Activated naive CD4-positive, alpha-beta T cell treated with anti-CD3 and anti-CD28 coated beads, Interleukin-2, amount 50 U/mL, for 72 hours (primary cell): ENCODE measurements around the gene TAPBP. TPM values are rescaled to one million over a fixed set of nuclear protein-coding genes. Genes with fewer than 3 reads are reported as not detected.
"Not testable (repeated sequence)": the region's sequence is repeated elsewhere in the genome, so short reads cannot be mapped to it uniquely, and the experiment has no call there.

Source experiments
- ATAC-seq, 2 donors: fragments of 150-1000 bp; cut with Tn5 transposase; 2 replicates each; pipeline ENCODE4 v1.10.0; 2021; ENCODE audit warnings: mild to moderate bottlenecking in 2 of 2, moderate library complexity in 2 of 2
- DNase-seq, 2 donors: peaks; one replicate each; pipeline ENCODE4 v3.0.0; 2021 to 2022; ENCODE audit warnings: low spot score in 2 of 2
- H3K27ac Mint-ChIP-seq, 2 donors: one replicate each; pipeline ENCODE4 v1.8.0; 2022; ENCODE audit warnings: mild to moderate bottlenecking in 2 of 2, mixed read lengths in 2 of 2
- H3K36me3 Mint-ChIP-seq, 2 donors: one replicate each; pipeline ENCODE4 v1.8.0; 2022; ENCODE audit warnings: mixed read lengths in 2 of 2
- H3K9me3 Mint-ChIP-seq, 2 donors: one replicate each; pipeline ENCODE4 v1.8.0; 2022; ENCODE audit warnings: mixed read lengths in 2 of 2
- total RNA-seq, 2 donors: library from RNA; stranded (reverse); gene quantifications; one replicate each; pipeline ENCODE4 v1.2.3, GENCODE V29; 2022

Gene TAPBP
- total RNA-seq, 2 donors from 2014 or later, result 143 to 216 TPM

DNA sequence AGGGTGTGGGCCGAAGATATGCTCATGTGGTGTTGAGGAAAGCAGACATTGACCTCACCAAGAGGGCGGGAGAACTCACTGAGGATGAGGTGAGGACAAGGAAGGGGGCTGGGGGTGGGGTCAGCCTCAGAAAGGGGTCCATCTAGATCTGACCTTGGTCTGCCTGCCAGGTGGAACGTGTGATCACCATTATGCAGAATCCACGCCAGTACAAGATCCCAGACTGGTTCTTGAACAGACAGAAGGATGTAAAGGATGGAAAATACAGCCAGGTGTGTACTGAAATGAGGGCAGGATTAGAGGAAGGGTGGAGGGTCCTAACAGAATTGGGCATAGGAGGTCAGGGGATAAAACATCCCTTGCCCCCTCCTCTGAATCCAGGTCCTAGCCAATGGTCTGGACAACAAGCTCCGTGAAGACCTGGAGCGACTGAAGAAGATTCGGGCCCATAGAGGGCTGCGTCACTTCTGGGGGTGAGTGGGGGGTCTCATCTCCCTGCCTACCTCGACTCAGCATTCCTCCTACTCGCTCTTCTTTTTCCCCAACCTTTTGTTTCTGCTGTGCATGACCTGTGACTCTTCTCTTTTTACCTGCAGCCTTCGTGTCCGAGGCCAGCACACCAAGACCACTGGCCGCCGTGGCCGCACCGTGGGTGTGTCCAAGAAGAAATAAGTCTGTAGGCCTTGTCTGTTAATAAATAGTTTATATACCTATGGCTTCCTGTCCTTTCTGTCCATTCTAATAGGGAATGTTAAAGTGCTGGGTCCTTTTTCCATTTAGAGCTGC, 37.9 kb downstream of the TAPBP start:
- Mint-ChIP-seq H3K36me3 (peaks cover 53 to 58% of the 10 kb centered on the region in 2 donors), H3K27ac (peak overlapping the region; percentile 90 to 95)
- DNase-seq, ATAC-seq, H3K9me3 Mint-ChIP-seq: not testable (repeated sequence)

DNA sequence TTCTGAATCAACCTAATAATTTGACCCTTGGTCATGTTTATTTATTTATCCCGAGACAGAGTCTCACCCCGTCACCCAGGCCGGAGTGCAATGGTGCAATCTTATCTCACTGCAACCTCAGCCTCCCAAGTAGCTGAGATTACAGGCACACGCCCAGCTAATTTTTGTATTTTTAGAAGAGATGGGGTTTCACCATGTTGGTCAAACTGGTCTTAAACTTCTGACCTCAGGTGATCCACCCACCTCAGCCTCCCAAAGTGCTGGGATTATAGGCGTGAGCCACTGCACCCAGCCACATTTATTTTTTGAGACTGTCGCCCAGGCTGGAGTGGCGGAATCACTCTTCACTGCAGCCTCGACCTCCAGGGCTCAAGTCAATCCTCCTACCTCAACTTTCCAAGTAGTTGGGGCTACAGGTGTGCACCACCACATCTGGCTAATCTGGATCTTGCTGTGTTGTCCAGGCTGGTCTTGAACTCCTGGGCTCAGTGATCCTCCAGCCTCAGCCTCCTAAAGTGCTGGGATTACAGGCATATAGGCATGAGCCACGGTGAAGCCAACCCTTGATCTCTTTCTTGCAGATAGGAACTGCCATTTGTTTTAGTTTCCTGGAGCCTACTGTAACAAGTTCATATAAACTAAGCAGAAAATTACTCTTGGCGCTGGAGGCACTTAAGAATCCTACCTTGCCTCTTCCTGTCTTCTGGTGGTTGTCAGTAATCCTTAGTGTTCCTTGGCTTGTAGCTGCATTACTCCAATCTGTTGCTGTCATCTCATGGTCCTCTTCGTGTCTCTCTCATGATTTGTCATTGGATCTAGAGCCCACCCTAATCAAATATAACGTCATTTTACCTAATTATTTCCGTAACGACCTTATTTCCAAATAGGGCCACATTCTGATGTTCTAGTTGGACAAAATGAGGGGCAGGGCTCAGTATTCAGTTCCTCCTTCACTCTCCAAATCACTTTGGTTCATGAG, 39.7 kb downstream of the TAPBP start:
- ATAC-seq (no peak), DNase-seq (no peak)
- H3K9me3 Mint-ChIP-seq, result no peaks in the 10 kb centered on the region
- peaks cover 60 to 64% of the 10 kb centered on the region in 2 donors for H3K36me3 Mint-ChIP-seq
- peak overlapping the region; percentile 90 to 96 for H3K27ac Mint-ChIP-seq

- ATAC-seq (no peak), DNase-seq (no peak)
- Mint-ChIP-seq H3K9me3 (no peaks in the 10 kb centered on the region), H3K27ac (peak overlapping the region; percentile 98 to 99), H3K36me3 (peaks cover 64 to 65% of the 10 kb centered on the region in 2 donors)
These were observed 40.6 kb downstream of the TAPBP start for GRCh38 chr6:33273129-33273923.

GRCh38 chr6:33272275-33273128, 41.4 kb downstream of the TAPBP start:
- H3K27ac Mint-ChIP-seq, result peak overlapping the region; percentile 98 to 99
- H3K9me3 Mint-ChIP-seq, result no peaks in the 10 kb centered on the region
- ATAC-seq, result peak; percentile 4 to 5
- no peak for DNase-seq
- H3K36me3 Mint-ChIP-seq, result peaks cover 64 to 71% of the 10 kb centered on the region in 2 donors

DNA sequence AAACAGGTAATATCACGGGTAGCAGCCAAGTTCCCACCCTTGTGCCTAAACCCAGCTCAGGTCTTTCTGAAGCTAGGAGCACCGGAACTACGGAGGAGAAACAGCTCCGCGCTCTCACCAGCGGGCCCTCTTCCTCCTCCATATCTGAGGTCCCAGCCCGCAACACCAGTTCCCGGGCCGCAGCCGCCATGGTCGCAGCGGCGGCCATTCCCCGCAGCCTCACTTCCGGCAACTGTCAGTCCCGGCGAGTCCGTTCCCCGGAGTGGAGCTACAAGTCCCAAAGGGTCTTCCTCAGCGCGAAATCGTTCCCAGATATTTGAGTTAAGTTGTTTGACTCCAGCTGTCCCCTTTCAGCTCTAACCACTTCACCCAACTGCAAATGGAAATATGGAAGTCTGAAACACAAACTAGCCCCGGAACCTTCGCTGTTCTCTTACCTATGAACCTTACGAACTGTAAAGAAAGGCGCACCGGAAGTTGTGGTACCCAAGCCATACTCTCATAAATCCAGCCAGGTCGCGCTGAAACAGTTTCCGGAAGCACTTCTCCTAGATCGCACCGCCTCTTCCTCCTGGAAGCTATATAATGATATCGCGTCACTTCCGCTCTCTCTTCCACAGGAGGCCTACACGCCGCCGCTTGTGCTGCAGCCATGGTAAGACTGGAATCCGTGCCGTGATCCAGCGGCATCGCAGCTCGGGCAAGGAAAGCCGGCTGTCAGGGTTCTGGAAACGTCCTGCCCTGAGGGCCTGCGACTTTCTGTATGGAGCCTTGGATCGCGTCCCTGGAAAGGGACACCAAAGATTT, 42.2 kb downstream of the TAPBP start, which contains the start of the genes RPS18 and VPS52:
Gene RPS18, plus strand, starts transcription at position 608 of the 807 bp plus-strand sequence. Its CDS starts 45 bp downstream, at position 653.
Gene VPS52, minus strand, starts transcription at position 409 of the 807 bp plus-strand sequence. Its CDS starts 201 bp downstream, at position 208.
- H3K9me3 Mint-ChIP-seq, result no peaks in the 10 kb centered on the region
- ATAC-seq (peak; percentile 93 to 95), DNase-seq (peak; percentile 88 to 90)
- H3K27ac Mint-ChIP-seq, result peak within 1 kb of the TSS; percentile 98 to 99
- peaks cover 63 to 71% of the 10 kb centered on the region in 2 donors for H3K36me3 Mint-ChIP-seq

DNA sequence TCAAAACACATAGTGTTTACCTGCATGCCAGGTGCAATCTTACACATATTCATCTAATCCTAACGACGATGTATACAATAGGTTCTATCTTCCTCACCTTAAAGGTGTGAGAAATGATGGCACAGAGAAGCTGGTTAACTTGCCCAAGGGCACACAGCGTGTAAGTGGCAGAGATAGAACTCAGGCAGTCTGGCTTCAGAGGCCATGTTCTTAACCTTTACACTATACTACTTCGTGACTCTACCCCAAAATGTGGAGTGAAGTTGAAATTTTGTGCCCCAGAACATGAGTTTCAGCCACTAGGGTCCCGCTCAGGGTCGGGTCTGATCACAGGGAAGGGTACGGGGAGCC, 42.8 kb downstream of the TAPBP start:
- no peaks in the 10 kb centered on the region for H3K9me3 Mint-ChIP-seq
- peak overlapping the region; percentile 98 to 99 for H3K27ac Mint-ChIP-seq
- ATAC-seq, result no peak
- DNase-seq, result no peak
- peaks cover 62 to 69% of the 10 kb centered on the region in 2 donors for H3K36me3 Mint-ChIP-seq

- Mint-ChIP-seq H3K9me3 (no peaks in the 10 kb centered on the region), H3K27ac (peak overlapping the region; percentile 23 to 30), H3K36me3 (peaks cover 16 to 28% of the 10 kb centered on the region in 2 donors)
- ATAC-seq (peak in 1 of 2 donors; percentile 37), DNase-seq (no peak)
These were observed 49.9 kb downstream of the TAPBP start for GRCh38 chr6:33264015-33264414.

- peaks cover 16 to 17% of the 10 kb centered on the region in 2 donors for H3K36me3 Mint-ChIP-seq
- not testable (repeated sequence) for DNase-seq, H3K27ac Mint-ChIP-seq, ATAC-seq, H3K9me3 Mint-ChIP-seq
These were observed 51.4 kb downstream of the TAPBP start for GRCh38 chr6:33262490-33262889.

DNA sequence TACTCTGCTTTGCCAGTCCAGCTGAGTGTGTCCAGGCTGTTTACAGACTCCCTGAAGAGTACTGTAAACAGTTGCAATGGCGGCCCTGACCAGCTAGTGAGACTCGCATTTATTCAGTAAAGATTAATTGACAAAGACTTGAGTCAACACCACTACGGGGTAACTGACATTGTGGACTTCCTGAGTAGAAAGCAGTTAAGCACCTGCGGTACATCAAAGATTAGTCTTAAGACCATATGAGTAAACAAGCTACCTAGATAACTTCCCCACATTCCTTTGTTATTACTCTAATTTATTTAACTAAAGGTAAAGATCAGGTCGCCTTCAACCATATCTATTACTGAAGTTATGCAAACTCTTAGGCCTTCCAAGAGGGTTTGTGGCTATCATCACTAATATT, 54.8 kb downstream of the TAPBP start:
- no peaks in the 10 kb centered on the region for H3K9me3 Mint-ChIP-seq
- no peak for DNase-seq
- peaks cover 10 to 13% of the 10 kb centered on the region in 2 donors for H3K36me3 Mint-ChIP-seq
- H3K27ac Mint-ChIP-seq, result no peak overlapping the region
- ATAC-seq, result no peak

- no peak overlapping the region for H3K27ac Mint-ChIP-seq
- no peaks in the 10 kb centered on the region for H3K9me3 Mint-ChIP-seq
- ATAC-seq, result no peak
- DNase-seq, result no peak
- peaks cover 23 to 28% of the 10 kb centered on the region in 2 donors for H3K36me3 Mint-ChIP-seq
These were observed 59.3 kb downstream of the TAPBP start for GRCh38 chr6:33254591-33254990.

- Mint-ChIP-seq H3K27ac (peak overlapping the region in 1 of 2 donors; percentile 98), H3K36me3 (peaks cover 26 to 31% of the 10 kb centered on the region in 2 donors)
- ATAC-seq, result no peak
These were observed 61.1 kb downstream of the TAPBP start for GRCh38 chr6:33252759-33253158.

GRCh38 chr6:33251395-33252012, 62.4 kb downstream of the TAPBP start:
- H3K36me3 Mint-ChIP-seq, result peaks cover 26 to 31% of the 10 kb centered on the region in 2 donors
- no peaks in the 10 kb centered on the region for H3K9me3 Mint-ChIP-seq
- DNase-seq, result no peak
- peak overlapping the region in 1 of 2 donors; percentile 98 for H3K27ac Mint-ChIP-seq
- no peak for ATAC-seq

More at GRCh38 chr6:33252759-33253158, 61.1 kb downstream of the TAPBP start:
- no peaks in the 10 kb centered on the region for H3K9me3 Mint-ChIP-seq
- no peak for DNase-seq

DNA sequence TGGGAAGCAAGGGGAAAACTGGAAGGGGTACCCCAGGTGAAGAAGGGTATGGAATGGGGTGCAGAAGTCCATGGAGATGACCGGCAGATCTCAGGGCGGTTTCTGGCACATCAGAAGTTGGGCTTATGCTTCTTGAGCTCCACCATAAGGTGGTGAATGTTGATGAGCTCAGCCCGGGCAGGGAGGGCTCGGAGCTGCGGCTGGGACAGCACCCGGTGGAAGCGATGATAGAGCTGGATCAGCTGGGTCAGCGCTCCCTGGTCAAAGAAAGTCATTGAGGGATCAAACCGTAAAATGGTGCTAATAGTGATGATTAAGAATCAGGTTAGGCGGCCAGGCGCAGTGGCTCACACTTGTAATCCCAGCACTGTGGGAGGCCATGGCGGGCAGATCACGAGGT, 63.1 kb downstream of the TAPBP start:
- no peak for DNase-seq
- Mint-ChIP-seq H3K27ac (peak overlapping the region; percentile 97 to 98), H3K9me3 (no peaks in the 10 kb centered on the region), H3K36me3 (peaks cover 26 to 31% of the 10 kb centered on the region in 2 donors)
- ATAC-seq, result no peak
